Measurements from ENCODE around the gene BORCS5. TPM values are rescaled to one million over a fixed set of nuclear protein-coding genes. Genes with fewer than 3 reads are reported as not detected.

The BORCS5 gene
- total RNA-seq, 1 experiment from 2014 or later: 13.9 TPM

DNA sequence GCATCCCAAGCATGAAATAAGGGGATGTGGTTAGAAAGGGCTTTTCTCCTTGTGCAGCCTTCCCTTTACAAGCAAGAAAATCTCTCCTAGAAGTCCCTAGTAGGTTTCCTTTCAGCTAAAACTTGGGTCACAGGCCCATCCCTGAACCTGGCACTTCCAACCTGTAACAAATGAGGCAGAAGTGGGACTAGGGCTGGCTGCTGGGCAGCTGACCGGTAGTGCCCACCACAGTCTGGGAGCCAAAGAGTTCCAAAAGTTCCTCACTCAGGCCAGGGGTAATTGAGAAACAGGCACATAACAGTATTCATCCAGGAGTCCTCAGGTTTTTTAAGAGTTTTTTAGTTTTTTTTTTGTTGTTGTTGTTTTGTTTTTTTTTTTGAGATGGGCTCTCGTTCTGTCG lies 30.6 kb upstream of the BORCS5 start:
- Histone ChIP-seq H3T11ph (ENCODE audit: low read length) (no peak overlapping the region), H3K79me1 (ENCODE audit: insufficient read depth, low read depth, low read length, poor library complexity, severe bottlenecking) (no peaks in the 10 kb centered on the region), H2BK20ac (ENCODE audit: low read depth, low read length, poor library complexity, severe bottlenecking) (no peak overlapping the region), H3K27ac (ENCODE audit: insufficient read length, low read depth, low read length) (no peak overlapping the region), H3K4me2 (ENCODE audit: insufficient read depth, insufficient read length, low read length) (no peak overlapping the region), H3K23me2 (ENCODE audit: insufficient read length, low read depth, low read length, poor library complexity, severe bottlenecking) (no peaks in the 10 kb centered on the region), H3K27me3 (ENCODE audit: insufficient read depth, low read length) (no peaks in the 10 kb centered on the region), H3K9ac (ENCODE audit: extremely low read depth, insufficient read length, low read length) (no peak overlapping the region), H4K5ac (ENCODE audit: insufficient read length, low read depth, low read length) (no peak overlapping the region), H3K4ac (ENCODE audit: low read depth, low read length) (no peak overlapping the region), H3K18ac (ENCODE audit: insufficient read length, low read depth, low read length) (no peak overlapping the region), H2BK15ac (ENCODE audit: low read depth, low read length) (no peak overlapping the region), H4K20me1 (ENCODE audit: control insufficient read depth, insufficient read depth, insufficient read length) (no peaks in the 10 kb centered on the region), H4K91ac (ENCODE audit: insufficient read length, low read depth, low read length) (no peak overlapping the region), H2BK120ac (ENCODE audit: low read depth, low read length, poor library complexity, severe bottlenecking) (no peak overlapping the region), H4K8ac (replicated peaks; ENCODE audit: insufficient read length, low read depth, low read length) (no peak overlapping the region), H3K23ac (ENCODE audit: insufficient read length, low read depth, low read length) (no peak overlapping the region), H3K14ac (ENCODE audit: insufficient read depth, low read length) (no peak overlapping the region), H3K79me2 (ENCODE audit: insufficient read depth, low read length) (no peaks in the 10 kb centered on the region), H2AFZ (ENCODE audit: low read length) (no peak overlapping the region), H3K9me3 (ENCODE audit: control insufficient read depth, low read depth, low read length) (no peaks in the 10 kb centered on the region), H3K4me1 (ENCODE audit: insufficient read depth, low read length) (no peaks in the 10 kb centered on the region), H2AK5ac (ENCODE audit: insufficient read length, low read length) (no peak overlapping the region), H2BK12ac (ENCODE audit: insufficient read length, low read depth, low read length) (no peak overlapping the region), H2BK5ac (ENCODE audit: insufficient read length, low read length) (no peak overlapping the region), H3K56ac (ENCODE audit: insufficient read length, low read depth, low read length) (no peak overlapping the region)
- peaks cover 8 to 10% of the 10 kb centered on the region in 2 experiments for H3K9me3 Mint-ChIP-seq
- no CpG with 5 or more reads among the region's 3 CpGs for WGBS (ENCODE audit: extremely low coverage, insufficient read length, low lambda C conversion rate)
- no peak for DNase-seq
- TF ChIP-seq, protein P1, sequence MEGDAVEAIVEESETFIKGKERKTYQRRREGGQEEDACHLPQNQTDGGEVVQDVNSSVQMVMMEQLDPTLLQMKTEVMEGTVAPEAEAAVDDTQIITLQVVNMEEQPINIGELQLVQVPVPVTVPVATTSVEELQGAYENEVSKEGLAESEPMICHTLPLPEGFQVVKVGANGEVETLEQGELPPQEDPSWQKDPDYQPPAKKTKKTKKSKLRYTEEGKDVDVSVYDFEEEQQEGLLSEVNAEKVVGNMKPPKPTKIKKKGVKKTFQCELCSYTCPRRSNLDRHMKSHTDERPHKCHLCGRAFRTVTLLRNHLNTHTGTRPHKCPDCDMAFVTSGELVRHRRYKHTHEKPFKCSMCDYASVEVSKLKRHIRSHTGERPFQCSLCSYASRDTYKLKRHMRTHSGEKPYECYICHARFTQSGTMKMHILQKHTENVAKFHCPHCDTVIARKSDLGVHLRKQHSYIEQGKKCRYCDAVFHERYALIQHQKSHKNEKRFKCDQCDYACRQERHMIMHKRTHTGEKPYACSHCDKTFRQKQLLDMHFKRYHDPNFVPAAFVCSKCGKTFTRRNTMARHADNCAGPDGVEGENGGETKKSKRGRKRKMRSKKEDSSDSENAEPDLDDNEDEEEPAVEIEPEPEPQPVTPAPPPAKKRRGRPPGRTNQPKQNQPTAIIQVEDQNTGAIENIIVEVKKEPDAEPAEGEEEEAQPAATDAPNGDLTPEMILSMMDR (conservative IDR thresholded peaks at IDR 0.05): no peak
- peaks cover 5 to 8% (median 6%) of the 10 kb centered on the region in 3 experiments; a peak in 4 of 7 replicates for H3K36me3 Mint-ChIP-seq (ENCODE audit: insufficient read depth in 1 of 3, low read depth in 3 of 3)
- peaks cover 3 to 7% of the 10 kb centered on the region in 2 experiments for H3K4me1 Mint-ChIP-seq
- peaks cover 2% of the 10 kb centered on the region; the same call in 1 of the 2 replicates for H3K27me3 Mint-ChIP-seq (ENCODE audit: low read depth)
- no peak overlapping the region; a peak in 2 of 7 replicates for H3K27ac Mint-ChIP-seq
- no peak overlapping the region for H3K4me3 Mint-ChIP-seq

Data from H9 (cell line).